Measurements from ENCODE around the gene ZNF668.
A peak's percentile ranks its signal among the peaks of the same experiment; 100 is the strongest.

ZNF668 gene

GRCh38 chr16:31073970-31074813 is at the start of gene ZNF668, which contains the start of gene ZNF646:
Gene ZNF668 (minus strand): TSS chr16:31074240. CDS start chr16:31064459, 9,781 bp downstream.
Gene ZNF646 (plus strand): TSS chr16:31074422. CDS start chr16:31076325, 1,903 bp downstream.
- DNase-seq = peak; percentile 96

GRCh38 chr16:31120129-31120528 is 46.1 kb upstream of the ZNF668 start:
- no peak for DNase-seq

- no peak for DNase-seq
Observed at GRCh38 chr16:31118223-31119155, 44.4 kb upstream of the ZNF668 start.

GRCh38 chr16:31117384-31118222 is 43.6 kb upstream of the ZNF668 start, which contains the start of gene KAT8:
Gene KAT8 (plus strand): TSS chr16:31117664. CDS start chr16:31117682, 18 bp downstream.
- peak; percentile 95 for DNase-seq

- DNase-seq = no peak
Observed at GRCh38 chr16:31114468-31114867, 40.4 kb upstream of the ZNF668 start.

GRCh38 chr16:31113121-31114120 is 39.4 kb upstream of the ZNF668 start:
- DNase-seq = no peak

GRCh38 chr16:31112711-31113110 is 38.7 kb upstream of the ZNF668 start:
- DNase-seq = no peak

- no peak for DNase-seq
Observed at GRCh38 chr16:31111881-31112466, 37.9 kb upstream of the ZNF668 start.

GRCh38 chr16:31110106-31111034 is 36.3 kb upstream of the ZNF668 start:
- no peak for DNase-seq

- DNase-seq = no peak
Observed at GRCh38 chr16:31109622-31110021, 35.6 kb upstream of the ZNF668 start.

GRCh38 chr16:31108794-31109558 is 34.9 kb upstream of the ZNF668 start:
- DNase-seq = no peak

- DNase-seq = peak; percentile 42
Observed at GRCh38 chr16:31108035-31108793, 34.2 kb upstream of the ZNF668 start, which contains the start of gene BCKDK. Gene BCKDK (plus strand): TSS chr16:31108386. CDS start chr16:31109224, 838 bp downstream.

GRCh38 chr16:31107465-31107867 is 33.4 kb upstream of the ZNF668 start:
- DNase-seq = no peak

- no peak for DNase-seq
Observed at GRCh38 chr16:31106509-31107464, 32.7 kb upstream of the ZNF668 start.

- peak; percentile 70 for DNase-seq
Observed at GRCh38 chr16:31105677-31106213, 31.7 kb upstream of the ZNF668 start.

All from activated T-cell treated with anti-CD3 and anti-CD28 coated beads for 4 hours (primary cell).